Keratinocyte (primary cell): ENCODE data around the gene SLBP. TPM values are rescaled to one million over a fixed set of nuclear protein-coding genes. Genes with fewer than 3 reads are reported as not detected.

Source experiments
- DNase-seq: peaks from one replicate; pipeline ENCODE4 v3.0.0-alpha.2; 2011; ENCODE audit warnings: low read depth, missing footprints, low spot score
- FAIRE-seq: peaks from 2 replicates; lab custom pipeline; 2011; peaks lifted over from hg19 to GRCh38; lab: Jason Lieb, UNC
- H2AFZ ChIP-seq: 2 replicates; pipeline ENCODE4 v1.6.0; 2012; ENCODE audit warnings: low read length, control low read depth, inconsistent platforms; ENCODE audit not compliant: control insufficient read depth
- H3K27ac ChIP-seq: 2 replicates; pipeline ENCODE4 v1.5.1; 2011; ENCODE audit warnings: low read length; ENCODE audit not compliant: control insufficient read depth, insufficient read depth
- H3K27me3 ChIP-seq: 3 replicates; pipeline ENCODE4 v1.6.0; 2011; ENCODE audit warnings: low read length; ENCODE audit not compliant: control insufficient read depth, insufficient read depth; ENCODE audit errors: extremely low read depth
- H3K36me3 ChIP-seq, 2 experiments: 2 replicates in 1 of 2; 3 replicates in 1 of 2; pipeline ENCODE4 v1.5.1; 2011; ENCODE audit warnings: low read length in 2 of 2, mild to moderate bottlenecking in 1 of 2; ENCODE audit not compliant: control insufficient read depth in 2 of 2, insufficient read depth in 2 of 2; ENCODE audit errors: extremely low read depth in 1 of 2
- H3K4me1 ChIP-seq: 3 replicates; pipeline ENCODE4 v1.5.1; 2011; ENCODE audit warnings: low read length; ENCODE audit not compliant: control insufficient read depth, insufficient read depth; ENCODE audit errors: extremely low read depth
- H3K4me2 ChIP-seq: 3 replicates; pipeline ENCODE4 v1.6.0; 2011; ENCODE audit warnings: low read depth, low read length; ENCODE audit not compliant: control insufficient read depth, insufficient read depth; ENCODE audit errors: extremely low read depth
- H3K4me3 ChIP-seq, 3 experiments: fragments of 200-600 bp in 1 of 3; sonication (generic) in 1 of 3; 2 replicates in 2 of 3; 3 replicates in 1 of 3; pipeline ENCODE4 v1.5.1; 2011 to 2016; ENCODE audit warnings: low read length in 3 of 3, mild to moderate bottlenecking in 3 of 3, control low read depth in 2 of 3, inconsistent platforms in 1 of 3, low read depth in 1 of 3, mixed read lengths in 1 of 3, mixed run types in 1 of 3, moderate library complexity in 1 of 3; ENCODE audit not compliant: control insufficient read depth in 2 of 3, insufficient read depth in 2 of 3; ENCODE audit errors: extremely low read depth in 1 of 3
- H3K79me2 ChIP-seq: 2 replicates; pipeline ENCODE4 v1.6.0; 2012; ENCODE audit warnings: low read length; ENCODE audit not compliant: control insufficient read depth, insufficient read depth
- H3K9ac ChIP-seq: 3 replicates; pipeline ENCODE4 v1.6.0; 2011; ENCODE audit warnings: low read length; ENCODE audit not compliant: control insufficient read depth, insufficient read depth; ENCODE audit errors: extremely low read depth
- H3K9me1 ChIP-seq: 3 replicates; pipeline ENCODE4 v1.6.0; 2011; ENCODE audit warnings: low read length; ENCODE audit not compliant: control insufficient read depth, insufficient read depth; ENCODE audit errors: extremely low read depth
- H3K9me3 ChIP-seq: 2 replicates; pipeline ENCODE4 v1.5.1; 2012; ENCODE audit warnings: low read depth, low read length; ENCODE audit not compliant: control insufficient read depth
- H4K20me1 ChIP-seq: 3 replicates; pipeline ENCODE4 v1.6.0; 2011; ENCODE audit warnings: low read length; ENCODE audit not compliant: control insufficient read depth, insufficient read depth; ENCODE audit errors: extremely low read depth
- CTCF ChIP-seq, 3 experiments: IDR thresholded peaks in 1 of 3; conservative IDR thresholded peaks in 1 of 3; optimal IDR thresholded peaks in 1 of 3; 2 replicates in 2 of 3; 3 replicates in 1 of 3; pipeline versions ENCODE3 to v1.5.1; 2011; ENCODE audit warnings: low read length in 3 of 3, mild to moderate bottlenecking in 3 of 3, moderate library complexity in 2 of 3, control low read depth in 1 of 3, inconsistent platforms in 1 of 3; ENCODE audit not compliant: insufficient read depth in 2 of 3; ENCODE audit errors: extremely low read depth in 1 of 3
- EZH2 ChIP-seq: IDR thresholded peaks from one replicate; pipeline ENCODE4 v1.6.1; 2012; ENCODE audit warnings: inconsistent platforms, mild to moderate bottlenecking, low read length, moderate library complexity
- dilution Hi-C: fragments of 300-500 bp; cut with MboI; formaldehyde crosslinking; loops from one replicate; pipeline ENCODE4 v1.7.0; 2020; ENCODE audit warnings: low sequenced_read_pairs; ENCODE audit not compliant: extremely low pct_ligation_motif_present
- polyA plus RNA-seq, 5 experiments: library from polyadenylated mRNA; depleted of rRNA in 3 of 5; stranded (reverse) in 3 of 5; stranded (forward) in 1 of 5; unstranded in 1 of 5; fragments of >200 nt; gene quantifications; 1 replicate in 1 of 5; 2 replicates in 3 of 5; 3 replicates in 1 of 5; pipeline versions ENCODE4 v1.2.1 to v1.2.3, GENCODE V29; 2011 to 2012; ENCODE audit warnings: missing spikeins in 2 of 5, low read depth in 1 of 5, low replicate concordance in 1 of 5

SLBP gene
- polyA plus RNA-seq, 1 donor (not counting 4 experiments of a cell fraction or from before 2014, with no cell fraction given) = 90.6 TPM

DNA sequence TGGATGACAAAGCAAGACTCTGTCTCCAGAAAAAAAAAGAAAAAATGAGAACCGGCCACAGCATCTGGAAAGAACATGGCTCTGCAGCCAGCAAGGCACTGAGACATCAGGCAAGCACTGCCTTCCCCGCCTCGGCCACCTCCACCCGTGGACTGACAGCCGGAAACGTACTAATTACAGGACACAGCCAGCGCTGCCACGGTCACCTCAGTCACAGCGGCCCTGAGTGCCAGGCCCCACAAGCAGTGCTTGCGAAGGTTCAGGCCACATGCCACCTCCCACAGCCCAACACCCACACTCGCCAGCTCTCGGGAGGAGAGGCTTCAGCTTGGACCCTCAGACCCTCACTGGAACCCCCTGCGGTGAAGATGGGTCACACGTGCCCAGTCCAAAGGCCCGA, 44.8 kb downstream of the SLBP start:
- Histone ChIP-seq H3K9ac (no peak overlapping the region), H3K27me3 (no peaks in the 10 kb centered on the region), H2AFZ (no peak overlapping the region), H4K20me1 (no peaks in the 10 kb centered on the region), H3K9me1 (no peaks in the 10 kb centered on the region), H3K79me2 (no peaks in the 10 kb centered on the region), H3K27ac (no peak overlapping the region), H3K4me1 (no peaks in the 10 kb centered on the region), H3K4me3 (no peak overlapping the region), H3K9me3 (no peaks in the 10 kb centered on the region), H3K4me2 (no peak overlapping the region), H3K36me3 (no peaks in the 10 kb centered on the region)
- DNase-seq (no peak), FAIRE-seq (no peak)
- dilution Hi-C loops = no loop called here
- TF ChIP-seq EZH2 = no peak
- no peak for TF ChIP-seq CTCF (optimal IDR thresholded peaks at IDR 0.05 in 1 of 3, IDR thresholded peaks at IDR 0.05 in 1 of 3, conservative IDR thresholded peaks at IDR 0.05 in 1 of 3; ENCODE audit: extremely low read depth in 1 of 3, insufficient read depth in 2 of 3, low read length in 3 of 3)

DNA sequence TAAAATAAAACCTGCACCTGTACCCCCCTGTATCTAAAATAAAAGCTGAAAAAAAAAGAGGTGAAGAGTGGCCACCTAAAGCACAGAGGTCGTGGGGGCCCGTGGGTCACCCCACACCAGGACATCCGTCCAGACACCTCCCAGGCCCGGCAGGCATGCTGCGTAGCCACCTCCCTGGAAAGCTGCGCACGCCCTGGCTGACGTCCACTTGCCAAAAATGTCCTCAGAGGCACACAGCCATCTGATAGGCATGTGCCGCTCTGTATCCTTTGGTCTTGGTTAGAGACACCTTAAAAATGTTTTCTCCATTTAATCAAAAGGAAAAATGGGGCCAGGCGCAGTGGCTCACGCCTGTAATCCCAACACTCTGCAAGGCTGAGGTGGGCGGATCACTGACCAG, 45.7 kb downstream of the SLBP start:
- no peak overlapping the region for H3K4me3 ChIP-seq
- no peaks in the 10 kb centered on the region for H3K36me3 ChIP-seq
- no peak for FAIRE-seq
- no peaks in the 10 kb centered on the region for H3K9me1 ChIP-seq
- H3K4me2 ChIP-seq = no peak overlapping the region
- H3K27me3 ChIP-seq = no peaks in the 10 kb centered on the region
- dilution Hi-C loops = no loop called here
- no peaks in the 10 kb centered on the region for H3K79me2 ChIP-seq
- H2AFZ ChIP-seq = no peak overlapping the region
- H4K20me1 ChIP-seq = no peaks in the 10 kb centered on the region
- H3K9ac ChIP-seq = no peak overlapping the region
- H3K27ac ChIP-seq = no peak overlapping the region
- no peaks in the 10 kb centered on the region for H3K4me1 ChIP-seq
- DNase-seq = no peak
- no peaks in the 10 kb centered on the region for H3K9me3 ChIP-seq
- no peak for TF ChIP-seq EZH2
- TF ChIP-seq CTCF (optimal IDR thresholded peaks at IDR 0.05 in 1 of 3, IDR thresholded peaks at IDR 0.05 in 1 of 3, conservative IDR thresholded peaks at IDR 0.05 in 1 of 3; ENCODE audit: extremely low read depth in 1 of 3, insufficient read depth in 2 of 3, low read length in 3 of 3) = no peak
